ENCODE data around the gene FAM124B.
"Not testable (repeated sequence)": the region's sequence is repeated elsewhere in the genome, so short reads cannot be mapped to it uniquely, and the experiment has no call there.

FAM124B gene

DNA sequence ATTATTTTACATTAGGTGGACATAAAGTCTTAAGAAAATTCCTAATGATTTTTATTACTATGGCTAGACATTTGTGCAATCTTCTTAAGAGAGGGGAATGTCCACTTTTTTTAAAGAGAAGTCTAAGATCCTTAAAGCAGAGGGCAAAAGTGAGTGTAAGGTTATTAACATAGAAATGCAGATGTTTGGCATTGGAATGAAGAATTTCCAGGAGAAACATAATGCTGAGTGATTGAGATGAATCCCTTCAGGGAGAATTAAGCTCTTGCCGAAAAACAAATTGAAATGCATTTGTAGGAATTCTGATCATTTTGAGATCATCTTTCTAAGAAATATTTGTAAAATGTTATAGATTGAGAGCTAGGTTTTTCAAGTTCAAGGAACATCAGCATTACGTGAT, 15.0 kb downstream of the FAM124B start:
- no peak for DNase-seq (ENCODE audit: low read depth)
- TF ChIP-seq, protein P1, sequence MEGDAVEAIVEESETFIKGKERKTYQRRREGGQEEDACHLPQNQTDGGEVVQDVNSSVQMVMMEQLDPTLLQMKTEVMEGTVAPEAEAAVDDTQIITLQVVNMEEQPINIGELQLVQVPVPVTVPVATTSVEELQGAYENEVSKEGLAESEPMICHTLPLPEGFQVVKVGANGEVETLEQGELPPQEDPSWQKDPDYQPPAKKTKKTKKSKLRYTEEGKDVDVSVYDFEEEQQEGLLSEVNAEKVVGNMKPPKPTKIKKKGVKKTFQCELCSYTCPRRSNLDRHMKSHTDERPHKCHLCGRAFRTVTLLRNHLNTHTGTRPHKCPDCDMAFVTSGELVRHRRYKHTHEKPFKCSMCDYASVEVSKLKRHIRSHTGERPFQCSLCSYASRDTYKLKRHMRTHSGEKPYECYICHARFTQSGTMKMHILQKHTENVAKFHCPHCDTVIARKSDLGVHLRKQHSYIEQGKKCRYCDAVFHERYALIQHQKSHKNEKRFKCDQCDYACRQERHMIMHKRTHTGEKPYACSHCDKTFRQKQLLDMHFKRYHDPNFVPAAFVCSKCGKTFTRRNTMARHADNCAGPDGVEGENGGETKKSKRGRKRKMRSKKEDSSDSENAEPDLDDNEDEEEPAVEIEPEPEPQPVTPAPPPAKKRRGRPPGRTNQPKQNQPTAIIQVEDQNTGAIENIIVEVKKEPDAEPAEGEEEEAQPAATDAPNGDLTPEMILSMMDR (IDR thresholded peaks at IDR 0.05; ENCODE audit: low read depth, low read length, missing control alignments): no peak
- H3K4me3 ChIP-seq (ENCODE audit: low read depth, low read length): no peak overlapping the region

GRCh38 chr2:224382973-224383555, 18.8 kb downstream of the FAM124B start:
- TF ChIP-seq, protein P1 (IDR thresholded peaks at IDR 0.05; ENCODE audit: low read depth, low read length, missing control alignments): no peak
- DNase-seq (ENCODE audit: low read depth): no peak
- no peak overlapping the region for H3K4me3 ChIP-seq (ENCODE audit: low read depth, low read length)

DNA sequence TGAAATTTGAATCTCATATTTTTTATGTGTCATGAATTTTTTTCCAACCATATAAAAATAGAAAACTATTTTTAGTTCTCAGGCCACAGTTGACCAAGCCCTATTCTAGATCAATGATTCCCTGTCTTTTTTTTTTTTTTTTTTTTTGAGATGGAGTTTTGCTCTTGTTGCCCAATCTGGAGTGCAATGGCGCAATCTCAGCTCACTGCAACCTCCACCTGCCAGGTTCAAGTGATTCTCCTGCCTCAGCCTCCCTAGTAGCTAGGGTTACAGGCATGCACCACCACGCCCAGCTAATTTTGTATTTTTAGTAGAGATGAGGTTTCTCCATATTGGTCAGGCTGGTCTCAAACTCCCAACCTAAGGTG, 19.6 kb downstream of the FAM124B start:
- DNase-seq (ENCODE audit: low read depth): not testable (repeated sequence)

GRCh38 chr2:224381521-224382279, 20.2 kb downstream of the FAM124B start:
- DNase-seq (ENCODE audit: low read depth): no peak
- TF ChIP-seq, protein P1 (IDR thresholded peaks at IDR 0.05; ENCODE audit: low read depth, low read length, missing control alignments): no peak
- H3K4me3 ChIP-seq (ENCODE audit: low read depth, low read length): no peak overlapping the region

More for the DNA sequence above, 19.6 kb downstream of the FAM124B start:
- H3K4me3 ChIP-seq (ENCODE audit: low read depth, low read length): not testable (repeated sequence)

- no peak overlapping the region for H3K4me3 ChIP-seq (ENCODE audit: low read depth, low read length)
- TF ChIP-seq, protein P1 (IDR thresholded peaks at IDR 0.05; ENCODE audit: low read depth, low read length, missing control alignments): no peak
- DNase-seq (ENCODE audit: low read depth): no peak
Measured at GRCh38 chr2:224379986-224380385, 21.9 kb downstream of the FAM124B start.

DNA sequence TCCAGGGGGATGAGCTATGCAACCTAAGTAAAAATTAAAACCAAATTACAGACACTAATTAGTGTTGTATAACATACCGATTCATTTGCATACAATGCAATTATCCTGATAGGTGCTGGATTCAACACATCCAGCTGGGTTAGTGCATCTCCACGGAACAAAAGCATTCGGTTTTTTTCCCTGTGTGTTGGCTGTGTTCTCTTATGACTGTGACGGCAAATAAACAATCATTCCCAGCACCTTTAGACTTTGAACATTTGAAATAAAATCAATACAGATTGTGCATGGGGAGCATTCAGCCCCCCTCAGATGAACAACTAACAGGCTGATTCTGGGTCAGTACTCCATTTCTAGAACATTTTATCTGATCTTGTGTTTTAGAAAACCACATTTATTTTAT, 22.7 kb downstream of the FAM124B start:
- H3K4me3 ChIP-seq (ENCODE audit: low read depth, low read length): no peak overlapping the region
- no peak for DNase-seq (ENCODE audit: low read depth)
- TF ChIP-seq, protein P1 (IDR thresholded peaks at IDR 0.05; ENCODE audit: low read depth, low read length, missing control alignments): no peak

DNA sequence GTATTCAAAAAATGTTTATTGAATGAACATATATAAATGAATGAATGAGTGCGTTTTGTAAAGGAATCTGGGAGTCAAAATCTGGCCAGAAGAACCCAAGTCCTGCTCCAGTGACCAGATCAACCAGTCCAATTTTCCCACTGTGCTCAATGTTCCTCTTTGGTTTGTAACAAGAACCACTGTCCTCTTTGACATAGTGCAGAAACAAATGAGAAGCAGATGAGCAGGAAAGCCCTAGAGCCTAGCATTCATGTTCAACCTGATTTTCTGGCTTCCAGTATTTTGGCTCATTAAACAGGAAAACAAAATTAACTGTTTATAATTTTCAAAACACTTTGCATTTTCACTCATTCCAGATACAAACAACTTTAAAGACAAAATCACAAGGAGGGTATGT, 23.2 kb downstream of the FAM124B start:
- TF ChIP-seq, protein P1 (IDR thresholded peaks at IDR 0.05; ENCODE audit: low read depth, low read length, missing control alignments): no peak
- H3K4me3 ChIP-seq (ENCODE audit: low read depth, low read length): no peak overlapping the region
- no peak for DNase-seq (ENCODE audit: low read depth)

All from GM12864 (cell line).